ENCODE data around the gene GPR37L1. TPM values are rescaled to one million over a fixed set of nuclear protein-coding genes. Genes with fewer than 3 reads are reported as not detected.

GPR37L1 gene
- total and polyA plus RNA-seq, 2 of the 4 experiments (the other 2 are of a cell fraction) = 0.02 TPM; not detected in 1

DNA sequence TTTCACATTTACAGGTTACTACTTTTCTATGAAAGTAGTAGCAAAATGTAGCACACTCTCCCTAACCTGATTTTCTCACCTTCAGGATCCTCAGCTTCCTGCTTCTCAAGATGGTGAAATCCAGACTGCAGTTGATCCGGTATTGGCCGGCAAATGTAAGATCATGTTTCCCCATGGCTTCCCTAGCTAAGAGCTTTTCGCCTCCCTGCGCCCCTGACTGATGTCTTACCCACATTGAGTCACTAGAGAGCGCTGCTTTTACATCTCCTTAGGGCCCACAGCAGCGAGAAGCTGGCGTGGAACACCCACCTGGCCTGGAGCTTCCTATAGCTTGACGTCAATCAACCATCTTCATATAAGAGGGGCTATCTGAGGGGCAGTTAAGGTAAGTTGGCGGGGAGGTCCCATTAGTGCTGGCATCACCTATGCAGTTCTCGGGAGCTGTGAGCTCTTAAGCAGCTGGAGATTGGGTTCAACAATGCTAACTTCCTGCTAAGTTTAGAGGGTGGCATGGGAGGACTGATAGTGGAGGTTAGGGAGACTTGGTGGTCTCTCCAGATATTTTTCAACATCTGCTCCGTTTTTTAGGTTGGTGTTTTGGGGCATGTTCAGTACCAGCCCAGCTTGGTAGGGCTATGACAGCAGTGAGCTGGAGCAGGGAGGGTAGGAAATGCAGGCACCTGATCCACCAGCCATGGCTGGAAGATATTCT is 32.2 kb downstream of the GPR37L1 start:
- Histone ChIP-seq H2AFZ (replicated peaks; ENCODE audit: low read length, poor library complexity) (peak overlapping the region; percentile 8), H3K23ac (ENCODE audit: low read depth, low read length) (no peak overlapping the region), H3K36me3 (ENCODE audit: control insufficient read depth, insufficient read depth, low read length) (no peaks in the 10 kb centered on the region), H3K4me3 (ENCODE audit: insufficient read depth, low read depth, low read length) (no peak overlapping the region), H2BK15ac (ENCODE audit: low read depth, low read length) (no peak overlapping the region), H4K20me1 (ENCODE audit: insufficient read depth, low read length) (no peaks in the 10 kb centered on the region), H2AK9ac (replicated peaks; ENCODE audit: low read depth, low read length, poor library complexity) (no peak overlapping the region), H3K18ac (ENCODE audit: low read depth, low read length) (no peak overlapping the region), H3K9me1 (ENCODE audit: insufficient read depth, low read length) (no peaks in the 10 kb centered on the region), H3K9me3 (ENCODE audit: control insufficient read depth, insufficient read depth, low read length) (no peaks in the 10 kb centered on the region), H3K4me2 (ENCODE audit: low read depth, low read length) (no peak overlapping the region), H3K56ac (ENCODE audit: extremely low read depth, insufficient read depth, low read length) (no peak overlapping the region), H3K9ac (ENCODE audit: low read depth, low read length) (no peak overlapping the region), H2AK5ac (ENCODE audit: low read depth, low read length) (no peak overlapping the region), H3K4me1 (ENCODE audit: control insufficient read depth, insufficient read depth, low read length) (no peaks in the 10 kb centered on the region), H2BK5ac (ENCODE audit: low read depth, low read length, poor library complexity, severe bottlenecking) (no peak overlapping the region), H3K14ac (replicated peaks; ENCODE audit: low read depth, low read length) (no peak overlapping the region), H3K4ac (ENCODE audit: low read depth, low read length) (no peak overlapping the region), H2BK120ac (ENCODE audit: low read depth, low read length) (no peak overlapping the region), H3K79me1 (ENCODE audit: low read depth in 1 of 2, low read length in 2 of 2) (no peaks in the 10 kb centered on the region), H4K91ac (ENCODE audit: insufficient read depth, low read depth, low read length) (no peak overlapping the region), H3K27ac (ENCODE audit: insufficient read depth, low read length) (no peak overlapping the region), H4K8ac (ENCODE audit: low read depth in 2 of 2, low read length in 2 of 2) (no peak overlapping the region), H3K27me3 (ENCODE audit: control insufficient read depth, insufficient read depth, low read length) (peaks cover 25% of the 10 kb centered on the region), H4K5ac (ENCODE audit: low read depth, low read length) (no peak overlapping the region), H2BK20ac (ENCODE audit: low read depth, low read length) (no peak overlapping the region)
- TF ChIP-seq FOS (IDR thresholded peaks at IDR 0.05; ENCODE audit: low read depth, low read length) = no peak
- TF ChIP-seq NFE2L2 (IDR thresholded peaks at IDR 0.05; ENCODE audit: low read depth, low read length) = no peak
- TF ChIP-seq CHD1 (IDR thresholded peaks at IDR 0.05; ENCODE audit: low read depth, low read length) = no peak
- TF ChIP-seq SMC3 (IDR thresholded peaks at IDR 0.05; ENCODE audit: low read depth, low read length) = no peak
- no peak for TF ChIP-seq CEBPB (IDR thresholded peaks at IDR 0.05; ENCODE audit: low read depth, low read length)
- TF ChIP-seq, protein P1, sequence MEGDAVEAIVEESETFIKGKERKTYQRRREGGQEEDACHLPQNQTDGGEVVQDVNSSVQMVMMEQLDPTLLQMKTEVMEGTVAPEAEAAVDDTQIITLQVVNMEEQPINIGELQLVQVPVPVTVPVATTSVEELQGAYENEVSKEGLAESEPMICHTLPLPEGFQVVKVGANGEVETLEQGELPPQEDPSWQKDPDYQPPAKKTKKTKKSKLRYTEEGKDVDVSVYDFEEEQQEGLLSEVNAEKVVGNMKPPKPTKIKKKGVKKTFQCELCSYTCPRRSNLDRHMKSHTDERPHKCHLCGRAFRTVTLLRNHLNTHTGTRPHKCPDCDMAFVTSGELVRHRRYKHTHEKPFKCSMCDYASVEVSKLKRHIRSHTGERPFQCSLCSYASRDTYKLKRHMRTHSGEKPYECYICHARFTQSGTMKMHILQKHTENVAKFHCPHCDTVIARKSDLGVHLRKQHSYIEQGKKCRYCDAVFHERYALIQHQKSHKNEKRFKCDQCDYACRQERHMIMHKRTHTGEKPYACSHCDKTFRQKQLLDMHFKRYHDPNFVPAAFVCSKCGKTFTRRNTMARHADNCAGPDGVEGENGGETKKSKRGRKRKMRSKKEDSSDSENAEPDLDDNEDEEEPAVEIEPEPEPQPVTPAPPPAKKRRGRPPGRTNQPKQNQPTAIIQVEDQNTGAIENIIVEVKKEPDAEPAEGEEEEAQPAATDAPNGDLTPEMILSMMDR (conservative IDR thresholded peaks at IDR 0.05; ENCODE audit: low read depth, low read length) = peak; percentile 52
- no peak for TF ChIP-seq RFX5 (IDR thresholded peaks at IDR 0.05; ENCODE audit: low read depth, low read length)
- TF ChIP-seq MXI1 (IDR thresholded peaks at IDR 0.05; ENCODE audit: borderline replicate concordance, low read depth, low read length) = no peak
- TF ChIP-seq, protein P2, sequence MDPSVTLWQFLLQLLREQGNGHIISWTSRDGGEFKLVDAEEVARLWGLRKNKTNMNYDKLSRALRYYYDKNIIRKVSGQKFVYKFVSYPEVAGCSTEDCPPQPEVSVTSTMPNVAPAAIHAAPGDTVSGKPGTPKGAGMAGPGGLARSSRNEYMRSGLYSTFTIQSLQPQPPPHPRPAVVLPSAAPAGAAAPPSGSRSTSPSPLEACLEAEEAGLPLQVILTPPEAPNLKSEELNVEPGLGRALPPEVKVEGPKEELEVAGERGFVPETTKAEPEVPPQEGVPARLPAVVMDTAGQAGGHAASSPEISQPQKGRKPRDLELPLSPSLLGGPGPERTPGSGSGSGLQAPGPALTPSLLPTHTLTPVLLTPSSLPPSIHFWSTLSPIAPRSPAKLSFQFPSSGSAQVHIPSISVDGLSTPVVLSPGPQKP (IDR thresholded peaks at IDR 0.05; ENCODE audit: borderline replicate concordance, low read depth, low read length) = no peak
- TF ChIP-seq, protein P3, sequence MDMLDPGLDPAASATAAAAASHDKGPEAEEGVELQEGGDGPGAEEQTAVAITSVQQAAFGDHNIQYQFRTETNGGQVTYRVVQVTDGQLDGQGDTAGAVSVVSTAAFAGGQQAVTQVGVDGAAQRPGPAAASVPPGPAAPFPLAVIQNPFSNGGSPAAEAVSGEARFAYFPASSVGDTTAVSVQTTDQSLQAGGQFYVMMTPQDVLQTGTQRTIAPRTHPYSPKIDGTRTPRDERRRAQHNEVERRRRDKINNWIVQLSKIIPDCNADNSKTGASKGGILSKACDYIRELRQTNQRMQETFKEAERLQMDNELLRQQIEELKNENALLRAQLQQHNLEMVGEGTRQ (IDR thresholded peaks at IDR 0.05; ENCODE audit: low read depth, low read length) = no peak
- TF ChIP-seq RAD21 (IDR thresholded peaks at IDR 0.05; ENCODE audit: low read length) = peak; percentile 32; the same call in 1 of the 2 replicates
- no peak for TF ChIP-seq MAZ (IDR thresholded peaks at IDR 0.05; ENCODE audit: borderline replicate concordance, low read depth, low read length)
- POLR2A ChIA-PET (ENCODE audit: unreplicated experiment) = no interaction called here
- CTCF ChIA-PET = interaction anchor here (0.6 to 1.4 kb wide), 6 partner anchors 9 to 1969 kb away, joined by 3 to 5 read pairs (median 3); no protein-coding TSS in a partner anchor
- dilution Hi-C loops (cut with HindIII; ENCODE audit: low sequenced_read_pairs, unreplicated experiment) (no loop called here), intact Hi-C loops (cut with micrococcal nuclease) (no loop called here), in situ Hi-C loops (cut with MboI; ENCODE audit: low sequenced_read_pairs) (no loop called here)
- BruUV-seq (replicated peaks) = no TSS peak
- peak; percentile 90 for ATAC-seq (ENCODE audit: low read depth)
- peak; percentile 76 for DNase-seq
- WGBS, 2 experiments (ENCODE audit: extremely low coverage in 2 of 2, insufficient read length in 1 of 2) = 13% methylated on average over 3 of the region's 11 CpGs; no CpG with 5 or more reads in 1 of the 2 experiments

Data from IMR-90 (cell line).